ENCODE measurements around the gene CSNK1D. TPM values are rescaled to one million over a fixed set of nuclear protein-coding genes. Genes with fewer than 3 reads are reported as not detected.

The CSNK1D gene
- total RNA-seq, 1 experiment from 2014 or later = 196 TPM

DNA sequence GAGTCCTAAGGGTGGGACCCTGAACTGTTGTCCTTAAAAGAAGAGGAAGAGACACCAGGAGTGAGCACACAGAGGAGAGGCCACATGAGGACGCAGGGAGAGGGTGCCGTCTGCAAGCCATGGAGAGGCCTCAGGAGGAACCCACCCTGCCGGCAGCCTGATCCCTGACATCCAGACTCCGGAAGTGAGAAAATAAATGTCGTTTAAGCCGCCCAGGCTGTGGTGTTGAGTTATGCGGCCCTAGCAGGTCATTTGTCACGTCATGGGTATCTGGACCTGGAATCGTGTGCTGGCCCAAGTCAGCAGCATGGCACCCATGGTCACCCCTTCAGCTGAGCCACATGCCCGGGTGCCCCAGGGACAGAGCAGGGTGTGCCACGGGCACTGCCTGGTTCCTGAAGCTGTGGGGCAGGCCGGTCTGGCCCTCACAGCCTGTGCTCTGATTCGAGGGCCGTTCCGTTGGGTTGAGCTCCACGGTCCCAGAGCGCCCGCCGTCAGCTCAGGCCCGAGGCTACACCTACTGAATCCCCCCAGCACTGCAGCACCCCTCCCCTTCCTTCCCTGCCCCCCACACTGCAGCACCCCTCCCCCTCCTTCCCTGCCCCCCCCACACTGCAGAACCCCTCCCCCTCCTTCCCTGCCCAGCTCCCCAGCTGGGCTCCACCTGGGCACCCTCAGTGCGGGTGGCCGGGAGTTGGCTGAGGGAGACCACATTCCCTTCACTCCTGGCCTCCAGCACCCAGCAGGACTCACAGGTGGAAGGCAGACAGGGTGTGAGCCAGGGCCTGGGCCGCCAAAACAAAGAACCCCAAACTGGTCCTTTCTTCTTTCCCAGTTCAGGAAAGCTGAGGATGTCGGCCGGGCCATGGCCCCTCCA lies 58.2 kb downstream of the CSNK1D start:
- ChIA-PET CTCF (no interaction called here), POLR2A (no interaction called here)
- Mint-ChIP-seq H3K9me3 (ENCODE audit: unreplicated experiment) (no peaks in the 10 kb centered on the region), H3K4me1 (ENCODE audit: low read depth, unreplicated experiment) (peaks cover 7% of the 10 kb centered on the region), H3K27ac (ENCODE audit: unreplicated experiment) (no peak overlapping the region), H3K27me3 (ENCODE audit: insufficient read depth, unreplicated experiment) (no peaks in the 10 kb centered on the region), H3K4me3 (ENCODE audit: unreplicated experiment) (no peak overlapping the region), H3K36me3 (ENCODE audit: insufficient read depth, unreplicated experiment) (peaks cover 14% of the 10 kb centered on the region)
- no TSS peak for BruUV-seq (replicated peaks)
- peaks cover 35% of the 10 kb centered on the region for H3K4me1 ChIP-seq
- TF ChIP-seq, protein P1, sequence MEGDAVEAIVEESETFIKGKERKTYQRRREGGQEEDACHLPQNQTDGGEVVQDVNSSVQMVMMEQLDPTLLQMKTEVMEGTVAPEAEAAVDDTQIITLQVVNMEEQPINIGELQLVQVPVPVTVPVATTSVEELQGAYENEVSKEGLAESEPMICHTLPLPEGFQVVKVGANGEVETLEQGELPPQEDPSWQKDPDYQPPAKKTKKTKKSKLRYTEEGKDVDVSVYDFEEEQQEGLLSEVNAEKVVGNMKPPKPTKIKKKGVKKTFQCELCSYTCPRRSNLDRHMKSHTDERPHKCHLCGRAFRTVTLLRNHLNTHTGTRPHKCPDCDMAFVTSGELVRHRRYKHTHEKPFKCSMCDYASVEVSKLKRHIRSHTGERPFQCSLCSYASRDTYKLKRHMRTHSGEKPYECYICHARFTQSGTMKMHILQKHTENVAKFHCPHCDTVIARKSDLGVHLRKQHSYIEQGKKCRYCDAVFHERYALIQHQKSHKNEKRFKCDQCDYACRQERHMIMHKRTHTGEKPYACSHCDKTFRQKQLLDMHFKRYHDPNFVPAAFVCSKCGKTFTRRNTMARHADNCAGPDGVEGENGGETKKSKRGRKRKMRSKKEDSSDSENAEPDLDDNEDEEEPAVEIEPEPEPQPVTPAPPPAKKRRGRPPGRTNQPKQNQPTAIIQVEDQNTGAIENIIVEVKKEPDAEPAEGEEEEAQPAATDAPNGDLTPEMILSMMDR (IDR thresholded peaks at IDR 0.05; ENCODE audit: insufficient read depth in 1 of 2, low read depth in 1 of 2, low read length in 1 of 2, severe bottlenecking in 1 of 2, unreplicated experiment in 1 of 2) = no peak
- H3K36me3 ChIP-seq (ENCODE audit: control insufficient read depth, insufficient read depth, low read length) = no peaks in the 10 kb centered on the region
- DNase-seq = peak in 1 of 2 experiments; percentile 52
- no peaks in the 10 kb centered on the region for H3K9me3 ChIP-seq
- no peak overlapping the region for H3K4me3 ChIP-seq (ENCODE audit: low read depth, low read length)
- H3K27me3 ChIP-seq (replicated peaks; ENCODE audit: control insufficient read depth, insufficient read depth, low read length) = no peaks in the 10 kb centered on the region
- intact Hi-C loops (cut with micrococcal nuclease; ENCODE audit: unreplicated experiment) = no loop called here

DNA sequence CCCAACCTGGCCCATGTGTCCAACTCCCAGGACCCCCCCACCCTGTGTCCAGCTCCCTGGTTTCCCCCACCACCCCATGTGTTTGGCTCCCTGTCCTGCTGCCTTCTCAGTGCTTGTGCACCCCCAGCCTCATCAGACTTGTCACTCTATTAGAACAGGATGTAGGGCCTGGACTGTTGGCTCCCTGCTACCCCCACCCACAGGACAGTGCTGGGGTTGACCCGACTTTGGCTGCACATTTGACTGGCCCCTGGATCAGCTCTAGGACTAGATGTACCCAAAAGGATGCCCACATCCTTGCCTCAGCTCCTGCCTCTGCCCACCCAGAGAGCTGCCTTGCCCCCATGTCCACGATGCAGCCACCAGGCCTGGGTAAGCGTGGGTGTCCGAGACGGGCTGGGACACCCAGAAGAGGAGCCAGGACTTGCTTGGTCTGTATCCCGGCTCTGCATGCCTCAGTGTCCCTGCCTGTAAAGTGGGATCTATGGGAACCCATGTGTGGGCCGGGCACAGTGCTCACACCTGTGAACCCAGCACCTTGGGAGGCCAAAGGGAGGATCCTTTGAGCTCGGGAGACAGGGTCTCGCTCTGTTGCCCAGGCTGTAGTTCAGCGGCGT lies 59.4 kb downstream of the CSNK1D start:
- Histone ChIP-seq H3K9me3 (no peaks in the 10 kb centered on the region), H3K27me3 (replicated peaks; ENCODE audit: control insufficient read depth, insufficient read depth, low read length) (no peaks in the 10 kb centered on the region), H3K4me1 (peaks cover 35% of the 10 kb centered on the region), H3K36me3 (ENCODE audit: control insufficient read depth, insufficient read depth, low read length) (no peaks in the 10 kb centered on the region), H3K4me3 (ENCODE audit: low read depth, low read length) (no peak overlapping the region)
- H3K27me3 Mint-ChIP-seq (ENCODE audit: insufficient read depth, unreplicated experiment) = no peaks in the 10 kb centered on the region
- no peak overlapping the region for H3K27ac Mint-ChIP-seq (ENCODE audit: unreplicated experiment)
- H3K4me3 Mint-ChIP-seq (ENCODE audit: unreplicated experiment) = peak overlapping the region; percentile 74
- POLR2A ChIA-PET = interaction anchor here (0.5 kb wide), 1 partner anchor 190 kb away, joined by 3 read pairs; no protein-coding TSS in a partner anchor
- no peaks in the 10 kb centered on the region for H3K9me3 Mint-ChIP-seq (ENCODE audit: unreplicated experiment)
- intact Hi-C loops (cut with micrococcal nuclease; ENCODE audit: unreplicated experiment) = no loop called here
- DNase-seq = no peak
- peaks cover 14% of the 10 kb centered on the region for H3K36me3 Mint-ChIP-seq (ENCODE audit: insufficient read depth, unreplicated experiment)
- H3K4me1 Mint-ChIP-seq (ENCODE audit: low read depth, unreplicated experiment) = peaks cover 7% of the 10 kb centered on the region
- TF ChIP-seq, protein P1 (IDR thresholded peaks at IDR 0.05; ENCODE audit: insufficient read depth in 1 of 2, low read depth in 1 of 2, low read length in 1 of 2, severe bottlenecking in 1 of 2, unreplicated experiment in 1 of 2) = no peak
- no TSS peak for BruUV-seq (replicated peaks)
- CTCF ChIA-PET = no interaction called here

DNA sequence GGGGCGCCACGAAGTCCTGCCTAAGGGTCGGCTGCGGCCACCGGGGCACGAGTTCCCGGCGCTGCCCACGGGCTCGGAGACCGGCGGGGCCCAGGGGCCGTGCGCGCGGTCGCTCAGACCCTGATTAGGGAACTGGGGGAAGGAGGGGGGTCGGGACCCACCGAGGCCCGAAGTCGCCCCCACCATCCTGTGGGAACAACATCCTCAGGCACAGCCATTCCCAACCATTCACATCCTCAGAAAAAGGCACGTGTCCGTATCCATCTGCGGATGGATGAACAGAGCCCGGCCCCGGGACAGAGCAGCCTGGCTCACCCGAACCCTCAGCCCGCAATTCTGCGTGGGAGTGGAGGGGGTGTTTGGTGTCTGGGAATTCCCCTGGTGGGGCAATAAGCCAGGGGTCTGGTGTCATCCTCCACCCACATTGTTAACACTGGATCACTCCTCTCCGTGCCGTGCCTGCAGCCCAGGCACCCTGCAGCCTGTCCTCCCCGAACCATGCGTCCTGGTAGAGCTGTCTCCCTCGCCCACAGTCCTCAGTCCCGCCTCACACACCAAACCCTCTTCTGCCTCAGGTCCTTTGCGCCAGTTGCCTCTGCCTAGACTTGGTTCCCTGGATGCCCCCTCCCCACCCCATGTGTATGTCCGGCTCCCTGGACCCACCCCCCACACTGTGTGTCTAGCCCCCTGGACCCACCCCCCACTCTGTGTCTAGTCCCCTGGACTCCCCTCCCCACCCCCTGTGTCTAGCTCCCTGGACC lies 60.1 kb downstream of the CSNK1D start:
- POLR2A ChIA-PET = interaction anchor here (0.5 kb wide), 1 partner anchor 190 kb away, joined by 3 read pairs; no protein-coding TSS in a partner anchor
- peak overlapping the region; percentile 74 for H3K4me3 Mint-ChIP-seq (ENCODE audit: unreplicated experiment)
- H3K27me3 Mint-ChIP-seq (ENCODE audit: insufficient read depth, unreplicated experiment) = no peaks in the 10 kb centered on the region
- H3K27ac Mint-ChIP-seq (ENCODE audit: unreplicated experiment) = no peak overlapping the region
- H3K4me1 Mint-ChIP-seq (ENCODE audit: low read depth, unreplicated experiment) = peaks cover 7% of the 10 kb centered on the region
- DNase-seq = peak; percentile 46 to 48
- Histone ChIP-seq H3K27me3 (replicated peaks; ENCODE audit: control insufficient read depth, insufficient read depth, low read length) (no peaks in the 10 kb centered on the region), H3K4me1 (peaks cover 35% of the 10 kb centered on the region), H3K4me3 (ENCODE audit: low read depth, low read length) (peak overlapping the region; percentile 95), H3K9me3 (no peaks in the 10 kb centered on the region), H3K36me3 (ENCODE audit: control insufficient read depth, insufficient read depth, low read length) (no peaks in the 10 kb centered on the region)
- intact Hi-C loops (cut with micrococcal nuclease; ENCODE audit: unreplicated experiment) = no loop called here
- no TSS peak for BruUV-seq (replicated peaks)
- peaks cover 14% of the 10 kb centered on the region for H3K36me3 Mint-ChIP-seq (ENCODE audit: insufficient read depth, unreplicated experiment)
- no peaks in the 10 kb centered on the region for H3K9me3 Mint-ChIP-seq (ENCODE audit: unreplicated experiment)
- TF ChIP-seq, protein P1 (IDR thresholded peaks at IDR 0.05; ENCODE audit: insufficient read depth in 1 of 2, low read depth in 1 of 2, low read length in 1 of 2, severe bottlenecking in 1 of 2, unreplicated experiment in 1 of 2) = no peak
- CTCF ChIA-PET = no interaction called here

All from Caco-2 (cell line).